ENCODE data around the gene PMVK.
A peak's percentile ranks its signal among the peaks of the same experiment; 100 is the strongest.

PMVK gene

GRCh38 chr1:154959426-154959780, 22.9 kb upstream of the PMVK start:
- H3K4me3 ChIP-seq (replicated peaks; ENCODE audit: low read depth, low read length), result no peak overlapping the region
- TF ChIP-seq, protein P1, sequence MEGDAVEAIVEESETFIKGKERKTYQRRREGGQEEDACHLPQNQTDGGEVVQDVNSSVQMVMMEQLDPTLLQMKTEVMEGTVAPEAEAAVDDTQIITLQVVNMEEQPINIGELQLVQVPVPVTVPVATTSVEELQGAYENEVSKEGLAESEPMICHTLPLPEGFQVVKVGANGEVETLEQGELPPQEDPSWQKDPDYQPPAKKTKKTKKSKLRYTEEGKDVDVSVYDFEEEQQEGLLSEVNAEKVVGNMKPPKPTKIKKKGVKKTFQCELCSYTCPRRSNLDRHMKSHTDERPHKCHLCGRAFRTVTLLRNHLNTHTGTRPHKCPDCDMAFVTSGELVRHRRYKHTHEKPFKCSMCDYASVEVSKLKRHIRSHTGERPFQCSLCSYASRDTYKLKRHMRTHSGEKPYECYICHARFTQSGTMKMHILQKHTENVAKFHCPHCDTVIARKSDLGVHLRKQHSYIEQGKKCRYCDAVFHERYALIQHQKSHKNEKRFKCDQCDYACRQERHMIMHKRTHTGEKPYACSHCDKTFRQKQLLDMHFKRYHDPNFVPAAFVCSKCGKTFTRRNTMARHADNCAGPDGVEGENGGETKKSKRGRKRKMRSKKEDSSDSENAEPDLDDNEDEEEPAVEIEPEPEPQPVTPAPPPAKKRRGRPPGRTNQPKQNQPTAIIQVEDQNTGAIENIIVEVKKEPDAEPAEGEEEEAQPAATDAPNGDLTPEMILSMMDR (IDR thresholded peaks at IDR 0.05; ENCODE audit: low read depth, low read length, missing control alignments), result no peak
- no peak for DNase-seq (ENCODE audit: extremely low read depth, low read depth)

DNA sequence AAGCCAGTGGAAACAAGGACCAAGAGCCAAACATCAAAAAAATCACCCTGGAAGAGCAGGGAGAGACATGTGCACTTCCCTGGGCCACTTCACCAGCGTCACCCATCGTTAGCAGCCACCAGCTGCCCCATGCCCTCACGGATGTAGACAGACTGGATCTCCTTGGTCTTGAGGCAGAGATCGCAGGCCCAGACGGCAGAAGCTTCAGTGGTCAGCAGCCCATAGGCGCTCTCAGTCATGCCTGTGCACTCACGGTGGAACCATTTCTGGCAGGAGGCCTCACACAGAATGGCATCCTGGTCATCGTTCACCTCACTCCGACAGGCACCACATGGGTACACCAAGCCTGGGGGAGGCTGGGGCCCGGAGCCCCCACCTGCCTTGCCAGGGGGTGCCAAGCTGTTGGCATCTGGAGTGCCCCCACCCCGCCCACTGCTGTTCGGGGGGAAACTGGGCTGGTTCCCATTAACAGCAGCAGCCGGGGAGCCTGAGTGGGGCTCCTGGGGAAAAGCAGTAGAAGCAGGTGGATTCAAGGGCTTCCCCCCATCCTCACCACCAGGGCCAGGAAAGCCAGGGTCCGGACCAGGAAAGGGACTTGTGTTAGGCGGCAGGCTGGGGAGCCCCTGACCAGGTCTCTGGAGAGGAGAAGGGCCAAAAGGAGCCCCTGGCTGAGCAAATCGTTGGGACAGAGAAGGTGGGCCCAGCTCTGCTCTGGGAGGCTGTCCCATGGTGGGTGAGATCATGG, 22.3 kb upstream of the PMVK start:
- H3K4me3 ChIP-seq (replicated peaks; ENCODE audit: low read depth, low read length), result no peak overlapping the region
- TF ChIP-seq, protein P1 (IDR thresholded peaks at IDR 0.05; ENCODE audit: low read depth, low read length, missing control alignments), result no peak
- no peak for DNase-seq (ENCODE audit: extremely low read depth, low read depth)

DNA sequence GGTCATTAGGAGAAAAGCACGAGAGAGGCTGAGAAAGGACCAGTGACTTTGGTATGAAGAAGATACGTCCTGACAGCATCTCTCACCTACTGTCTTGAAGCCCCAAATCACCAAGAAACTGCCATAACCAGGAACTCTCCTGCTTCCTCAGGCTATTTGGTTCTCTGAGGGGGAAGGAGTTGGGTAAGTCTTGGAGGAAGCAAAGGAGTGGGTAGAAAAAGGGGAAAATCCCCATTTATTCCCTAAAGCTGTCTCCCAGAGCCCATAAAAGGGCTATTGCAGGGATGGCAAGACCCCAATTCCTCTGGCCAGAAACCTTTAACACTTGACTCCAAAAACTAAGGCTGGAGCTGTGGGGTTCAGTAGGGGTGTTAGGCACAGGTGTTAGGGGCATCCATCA, 21.5 kb upstream of the PMVK start:
- no peak overlapping the region for H3K4me3 ChIP-seq (replicated peaks; ENCODE audit: low read depth, low read length)
- no peak for DNase-seq (ENCODE audit: extremely low read depth, low read depth)
- TF ChIP-seq, protein P1 (IDR thresholded peaks at IDR 0.05; ENCODE audit: low read depth, low read length, missing control alignments), result no peak

DNA sequence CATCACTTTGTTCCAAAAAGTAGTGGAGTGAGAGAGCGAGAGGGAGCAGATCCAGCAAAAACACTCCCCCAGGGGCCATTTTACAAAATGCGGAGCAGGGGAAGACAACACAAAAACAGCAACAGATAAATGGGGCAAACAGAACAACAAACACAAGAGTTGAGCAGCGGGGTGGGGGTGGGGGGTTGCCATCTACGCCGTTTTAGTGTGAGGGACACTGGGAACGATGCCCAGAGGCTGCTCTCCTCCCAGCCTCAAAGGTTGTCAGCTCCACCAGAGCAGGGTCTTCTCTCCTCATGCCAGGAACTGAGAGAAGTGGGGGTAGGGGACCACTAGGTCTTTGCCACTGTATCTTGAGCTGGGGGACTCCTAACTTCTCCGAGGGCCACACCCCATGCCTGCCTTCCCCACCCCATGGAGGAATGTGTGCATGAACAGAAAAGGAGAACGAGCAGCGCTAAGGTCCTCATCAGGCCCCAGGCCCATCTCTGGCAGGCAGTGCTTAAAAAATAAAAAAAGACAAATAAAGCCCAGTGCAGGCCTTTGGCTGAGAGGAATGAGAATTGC, 20.7 kb upstream of the PMVK start:
- TF ChIP-seq, protein P1 (IDR thresholded peaks at IDR 0.05; ENCODE audit: low read depth, low read length, missing control alignments), result no peak
- H3K4me3 ChIP-seq (replicated peaks; ENCODE audit: low read depth, low read length), result no peak overlapping the region
- no peak for DNase-seq (ENCODE audit: extremely low read depth, low read depth)

- DNase-seq (ENCODE audit: extremely low read depth, low read depth), result no peak
- TF ChIP-seq, protein P1 (IDR thresholded peaks at IDR 0.05; ENCODE audit: low read depth, low read length, missing control alignments), result no peak
- H3K4me3 ChIP-seq (replicated peaks; ENCODE audit: low read depth, low read length), result peak overlapping the region; percentile 54
These were observed 20.0 kb upstream of the PMVK start for GRCh38 chr1:154956544-154956941.

DNA sequence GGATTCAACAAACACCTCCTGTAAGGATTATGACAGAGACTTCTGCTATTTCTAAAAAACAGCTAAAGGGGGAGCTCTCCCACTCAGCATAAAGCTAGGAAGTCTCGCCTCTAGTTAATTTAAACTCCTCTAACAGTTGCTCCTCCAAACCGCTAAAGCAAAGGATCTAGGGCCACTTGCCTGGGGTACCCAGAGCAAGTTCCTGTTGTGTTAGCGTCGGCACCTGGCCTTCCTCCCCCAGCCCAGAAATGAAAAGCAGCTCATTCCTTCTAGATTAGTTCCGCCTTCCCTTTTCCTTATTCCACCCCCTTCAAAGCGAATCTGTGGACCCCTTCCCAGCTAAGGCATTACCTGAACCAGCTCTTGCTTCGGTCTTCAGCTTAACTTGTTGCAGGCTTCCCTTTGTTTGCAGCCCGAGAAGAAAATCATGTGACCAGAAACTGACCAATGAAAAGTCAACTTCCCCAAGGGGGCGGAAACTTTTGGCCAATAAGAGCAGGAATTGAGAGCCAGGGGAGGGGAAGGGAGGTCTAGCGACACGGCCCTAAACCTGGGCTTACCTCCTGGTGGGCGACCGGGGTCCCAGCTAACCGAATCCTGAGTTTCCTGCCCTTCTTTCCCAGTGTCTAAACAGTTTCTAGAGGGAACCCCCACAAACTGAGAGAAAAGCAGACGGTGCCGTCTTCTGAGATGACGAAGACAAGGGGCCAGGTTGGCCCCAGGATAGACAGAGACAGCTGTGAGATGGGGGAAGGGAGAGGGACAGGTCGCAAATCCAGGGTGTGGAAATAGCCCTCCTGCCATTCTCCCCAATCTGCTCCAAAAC, 19.4 kb upstream of the PMVK start, which contains the start of gene PBXIP1:
Gene PBXIP1, minus strand, starts transcription at position 382 of the 826 bp plus-strand sequence. CDS start 2,378 bp downstream, outside the sequence.
- DNase-seq (ENCODE audit: extremely low read depth, low read depth), result peak; percentile 83
- peak within 1 kb of the TSS; percentile 54 for H3K4me3 ChIP-seq (replicated peaks; ENCODE audit: low read depth, low read length)
- TF ChIP-seq, protein P1 (IDR thresholded peaks at IDR 0.05; ENCODE audit: low read depth, low read length, missing control alignments), result peak; percentile 27

Data from HFF-Myc (cell line).